GM12864 (cell line): ENCODE results near the gene DOCK3.
A peak's percentile ranks its signal among the peaks of the same experiment; 100 is the strongest.
"Not testable (repeated sequence)": the region's sequence is repeated elsewhere in the genome, so short reads cannot be mapped to it uniquely, and the experiment has no call there.

Experiments used
- DNase-seq: peaks from one replicate; pipeline ENCODE4 v3.0.0-alpha.2; 2011; ENCODE audit warnings: low read depth
- H3K4me3 ChIP-seq: 2 replicates; pipeline ENCODE4 v1.5.1; 2011; ENCODE audit warnings: mild to moderate bottlenecking, low read depth, low read length, control low read depth
- CTCF ChIP-seq: IDR thresholded peaks from 2 replicates; pipeline ENCODE4 v1.5.1; 2011; ENCODE audit warnings: low read depth, mild to moderate bottlenecking, moderate library complexity, low read length, control low read depth, inconsistent platforms; ENCODE audit errors: missing control alignments

The DOCK3 gene

GRCh38 chr3:50840983-50841489 is 166.3 kb downstream of the DOCK3 start:
- no peak for DNase-seq
- TF ChIP-seq CTCF: no peak
- no peak overlapping the region for H3K4me3 ChIP-seq

- no peak for DNase-seq
- no peak overlapping the region for H3K4me3 ChIP-seq
- TF ChIP-seq CTCF: no peak
Observed at GRCh38 chr3:50848308-50848707, 173.6 kb downstream of the DOCK3 start.

- no peak for TF ChIP-seq CTCF
- DNase-seq: no peak
- no peak overlapping the region for H3K4me3 ChIP-seq
Observed at GRCh38 chr3:50850639-50851511, 176.1 kb downstream of the DOCK3 start.

- H3K4me3 ChIP-seq: no peak overlapping the region
- no peak for TF ChIP-seq CTCF
- no peak for DNase-seq
Observed at GRCh38 chr3:50853936-50854335, 179.2 kb downstream of the DOCK3 start.

- H3K4me3 ChIP-seq: no peak overlapping the region
- DNase-seq: no peak
- peak; percentile 36 for TF ChIP-seq CTCF
Observed at GRCh38 chr3:50862221-50862620, 187.5 kb downstream of the DOCK3 start.

- no peak for TF ChIP-seq CTCF
- DNase-seq: peak; percentile 46
- H3K4me3 ChIP-seq: no peak overlapping the region
Observed at GRCh38 chr3:50873376-50874157, 198.8 kb downstream of the DOCK3 start.

GRCh38 chr3:50874876-50875275 is 200.1 kb downstream of the DOCK3 start:
- H3K4me3 ChIP-seq, DNase-seq: not testable (repeated sequence)
